ENCODE data around the gene STK36. TPM values are rescaled to one million over a fixed set of nuclear protein-coding genes. Genes with fewer than 3 reads are reported as not detected.

The STK36 gene, protein sequence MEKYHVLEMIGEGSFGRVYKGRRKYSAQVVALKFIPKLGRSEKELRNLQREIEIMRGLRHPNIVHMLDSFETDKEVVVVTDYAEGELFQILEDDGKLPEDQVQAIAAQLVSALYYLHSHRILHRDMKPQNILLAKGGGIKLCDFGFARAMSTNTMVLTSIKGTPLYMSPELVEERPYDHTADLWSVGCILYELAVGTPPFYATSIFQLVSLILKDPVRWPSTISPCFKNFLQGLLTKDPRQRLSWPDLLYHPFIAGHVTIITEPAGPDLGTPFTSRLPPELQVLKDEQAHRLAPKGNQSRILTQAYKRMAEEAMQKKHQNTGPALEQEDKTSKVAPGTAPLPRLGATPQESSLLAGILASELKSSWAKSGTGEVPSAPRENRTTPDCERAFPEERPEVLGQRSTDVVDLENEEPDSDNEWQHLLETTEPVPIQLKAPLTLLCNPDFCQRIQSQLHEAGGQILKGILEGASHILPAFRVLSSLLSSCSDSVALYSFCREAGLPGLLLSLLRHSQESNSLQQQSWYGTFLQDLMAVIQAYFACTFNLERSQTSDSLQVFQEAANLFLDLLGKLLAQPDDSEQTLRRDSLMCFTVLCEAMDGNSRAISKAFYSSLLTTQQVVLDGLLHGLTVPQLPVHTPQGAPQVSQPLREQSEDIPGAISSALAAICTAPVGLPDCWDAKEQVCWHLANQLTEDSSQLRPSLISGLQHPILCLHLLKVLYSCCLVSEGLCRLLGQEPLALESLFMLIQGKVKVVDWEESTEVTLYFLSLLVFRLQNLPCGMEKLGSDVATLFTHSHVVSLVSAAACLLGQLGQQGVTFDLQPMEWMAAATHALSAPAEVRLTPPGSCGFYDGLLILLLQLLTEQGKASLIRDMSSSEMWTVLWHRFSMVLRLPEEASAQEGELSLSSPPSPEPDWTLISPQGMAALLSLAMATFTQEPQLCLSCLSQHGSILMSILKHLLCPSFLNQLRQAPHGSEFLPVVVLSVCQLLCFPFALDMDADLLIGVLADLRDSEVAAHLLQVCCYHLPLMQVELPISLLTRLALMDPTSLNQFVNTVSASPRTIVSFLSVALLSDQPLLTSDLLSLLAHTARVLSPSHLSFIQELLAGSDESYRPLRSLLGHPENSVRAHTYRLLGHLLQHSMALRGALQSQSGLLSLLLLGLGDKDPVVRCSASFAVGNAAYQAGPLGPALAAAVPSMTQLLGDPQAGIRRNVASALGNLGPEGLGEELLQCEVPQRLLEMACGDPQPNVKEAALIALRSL (N-terminal part only)
- total RNA-seq (2022; extraction: Qiagen RNA extraction): 9.9 to 11.7 TPM (median 11.5 TPM) in 5 replicates

DNA sequence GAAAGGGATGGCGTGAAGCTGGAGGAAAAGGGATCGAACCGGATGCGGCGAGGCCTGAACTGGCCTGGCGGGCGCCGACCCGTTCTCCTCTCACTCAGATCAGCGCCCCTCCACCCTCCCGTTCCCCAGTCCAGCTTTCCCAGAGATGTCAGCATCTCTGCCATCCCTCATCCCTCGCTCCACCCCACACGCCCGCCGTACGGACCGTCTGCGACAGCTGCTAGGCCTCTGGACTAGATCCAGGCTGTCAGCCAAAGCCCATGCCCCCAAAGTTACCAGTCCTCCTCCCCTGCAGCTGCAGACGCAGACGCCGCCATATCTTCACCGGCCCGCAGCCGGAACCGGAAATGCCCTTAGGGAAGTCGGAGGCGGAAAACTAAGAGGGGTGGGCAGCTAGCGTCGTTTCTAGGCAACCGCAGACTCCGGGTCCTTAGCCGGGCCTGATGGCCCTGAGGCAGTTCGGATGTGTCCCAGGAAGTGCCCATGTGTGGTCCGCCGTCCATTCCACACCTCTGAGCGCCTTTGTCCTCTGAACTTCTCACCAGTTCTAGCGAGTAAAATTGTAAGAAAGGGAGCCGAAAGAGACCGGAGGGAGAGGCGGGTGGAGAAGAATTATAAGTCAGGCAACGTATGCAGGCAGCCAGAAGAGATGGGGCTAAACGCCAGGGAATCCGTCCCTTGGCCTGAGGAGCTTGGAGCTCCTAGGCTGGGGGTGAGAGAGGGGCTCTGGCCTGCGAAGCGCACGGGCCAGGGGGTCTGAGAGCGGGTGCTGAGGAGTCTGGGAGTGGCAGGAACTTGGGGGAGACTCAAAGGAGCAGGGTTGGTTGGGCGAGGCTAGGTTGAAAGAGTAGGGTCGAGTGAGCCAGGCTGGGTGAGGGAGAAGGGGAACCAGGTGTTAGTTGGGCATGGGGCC is at the start of gene STK36, which contains the start of gene RNF25:
Gene STK36, plus strand, starts transcription at position 433 of the 913 bp plus-strand sequence. CDS start 744 bp downstream, outside the sequence.
Gene RNF25, minus strand, starts transcription at position 349 of the 913 bp plus-strand sequence. Its CDS starts 32 bp downstream, at position 317.

DNA sequence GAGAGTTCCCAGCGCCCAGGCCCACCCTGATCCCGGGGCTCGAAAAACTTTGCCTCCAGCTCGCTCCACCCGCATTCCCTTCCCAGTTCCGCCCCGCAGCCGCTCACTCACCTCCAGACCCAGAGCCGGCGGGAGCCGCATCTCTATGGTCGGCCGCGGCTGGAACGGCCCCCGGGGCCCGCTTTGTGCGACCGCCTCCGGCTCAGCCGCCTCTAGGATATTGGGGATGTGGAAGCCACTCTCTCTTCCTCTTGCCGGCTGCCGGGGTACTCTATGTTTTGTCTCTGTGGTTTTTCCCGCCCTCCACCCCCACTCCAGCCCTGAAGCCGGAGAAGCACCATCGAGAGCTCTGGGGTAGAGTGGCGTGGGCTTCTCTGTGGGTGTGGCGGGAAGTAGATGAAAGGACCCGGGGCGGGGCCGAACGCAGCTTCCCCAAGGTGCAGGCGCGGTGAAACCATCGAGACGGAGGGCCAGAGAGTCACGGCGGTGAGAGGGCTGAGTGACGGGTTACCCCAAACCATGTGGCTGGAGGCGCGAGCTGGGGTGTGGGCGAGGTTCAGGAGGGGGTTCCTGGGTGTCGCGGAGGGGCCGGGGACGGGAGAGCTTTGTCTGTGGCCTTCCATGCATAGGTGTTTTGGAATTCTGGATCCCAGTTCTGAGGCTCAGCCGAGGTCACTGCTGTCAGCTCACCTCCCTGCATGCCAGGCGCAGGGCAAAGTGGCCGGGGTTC is 12.5 kb upstream of the STK36 start, which contains the start of the genes BCS1L and ZNF142:
Gene BCS1L, plus strand, starts transcription at position 426 of the 730 bp plus-strand sequence. CDS start 1,305 bp downstream, outside the sequence.
Gene ZNF142, minus strand, starts transcription at position 366 of the 730 bp plus-strand sequence. CDS start 3,194 bp downstream, outside the sequence.

DNA sequence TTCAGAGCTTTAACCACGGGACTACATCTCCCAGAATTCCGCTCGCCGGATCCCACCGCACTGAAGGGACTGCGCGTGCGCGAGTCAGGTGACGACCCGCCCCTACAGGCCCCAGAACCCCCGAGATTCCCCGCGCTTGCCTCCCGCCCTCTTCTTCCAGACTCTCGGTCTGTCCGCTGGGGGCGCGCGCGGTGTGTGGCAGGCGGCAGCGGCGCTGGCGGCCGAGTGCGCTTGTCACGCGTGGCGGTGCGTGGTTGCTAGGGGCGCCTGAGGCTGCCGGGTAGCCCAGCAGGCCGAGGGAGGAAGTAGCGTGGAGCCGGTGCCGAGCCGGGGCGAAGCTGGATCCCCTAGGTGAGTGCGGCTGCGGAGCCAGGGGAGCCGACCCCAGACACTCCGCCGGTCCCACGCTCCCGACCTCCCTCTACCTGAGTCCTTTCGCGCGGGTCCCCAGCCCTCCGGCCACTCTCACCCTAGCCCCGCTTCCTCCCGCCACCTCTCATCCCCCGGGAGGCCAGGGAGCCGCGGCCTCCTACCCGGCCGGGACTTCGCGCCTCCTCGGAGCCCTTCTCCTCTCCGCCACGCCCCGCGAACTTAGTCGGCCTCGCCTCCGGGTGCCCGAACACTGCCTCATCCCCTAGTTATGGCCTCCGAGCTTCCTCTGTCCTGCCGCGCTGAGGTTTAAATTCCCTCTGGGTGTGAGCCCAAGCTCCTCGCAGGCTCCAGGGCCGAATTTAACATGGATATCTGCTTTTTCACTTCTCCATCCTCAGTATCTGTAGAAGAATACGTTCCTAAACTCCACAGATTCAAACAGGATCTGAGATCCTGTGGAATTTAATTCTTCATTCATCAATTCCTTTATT is 39.0 kb downstream of the STK36 start, which contains the start of gene TTLL4:
Gene TTLL4, plus strand, starts transcription at position 149 of the 863 bp plus-strand sequence. CDS start 26,842 bp downstream, outside the sequence.

Other genes with a start within 250 kb of the STK36 start
- gene USP37, start 103.7 kb upstream of the STK36 start, total RNA-seq (2022; extraction: Qiagen RNA extraction): 4.7 to 6.7 TPM (median 4.9 TPM) in 5 replicates
- 39.2 to 42.4 TPM (median 40.4 TPM) in 5 replicates for gene CNOT9, start 103.2 kb upstream of the STK36 start, total RNA-seq (2022; extraction: Qiagen RNA extraction)
- 0.24 to 0.77 TPM (median 0.47 TPM) in 5 replicates for gene PLCD4, start 64.2 kb upstream of the STK36 start, total RNA-seq (2022; extraction: Qiagen RNA extraction)
- gene ZNF142, start 12.5 kb upstream of the STK36 start, total RNA-seq (2022; extraction: Qiagen RNA extraction): 13.7 to 19.2 TPM (median 16.8 TPM) in 5 replicates
- 41.4 to 46.6 TPM (median 45.5 TPM) in 5 replicates for gene BCS1L, start 12.4 kb upstream of the STK36 start, total RNA-seq (2022; extraction: Qiagen RNA extraction)
- gene RNF25, start 84 bp upstream of the STK36 start, total RNA-seq (2022; extraction: Qiagen RNA extraction): 44.9 to 50.7 TPM (median 47.7 TPM) in 5 replicates
- 22.1 to 25.6 TPM (median 23.7 TPM) in 5 replicates for gene TTLL4, start 38.7 kb downstream of the STK36 start, total RNA-seq (2022; extraction: Qiagen RNA extraction)
- gene CYP27A1, start 110.1 kb downstream of the STK36 start, total RNA-seq (2022; extraction: Qiagen RNA extraction): 0.05 to 0.21 TPM (median 0.15 TPM) in 5 replicates
- gene PRKAG3, start 159.7 kb downstream of the STK36 start, total RNA-seq (2022; extraction: Qiagen RNA extraction): not detected in 5 replicates
- gene WNT6, start 187.7 kb downstream of the STK36 start, total RNA-seq (2022; extraction: Qiagen RNA extraction): 0.14 to 0.40 TPM (median 0.28 TPM) in 5 replicates
- 0.06 to 0.12 TPM (median 0.09 TPM) in 4 of 5 replicates, not detected in the other for gene WNT10A, start 208.8 kb downstream of the STK36 start, total RNA-seq (2022; extraction: Qiagen RNA extraction)

All from A549 treated with Hydrocortisone at 1 μM for 4 hours (cell line).